ENCODE results near the gene ANTXR2. TPM values are rescaled to one million over a fixed set of nuclear protein-coding genes. Genes with fewer than 3 reads are reported as not detected.

Gene ANTXR2
- total RNA-seq, 4 donors from 2014 or later, result 136 to 215 (median 183) TPM

GRCh38 chr4:79927931-79928330 is 145.1 kb downstream of the ANTXR2 start:
- no peak for TF ChIP-seq CTCF (IDR thresholded peaks at IDR 0.05; ENCODE audit: low read depth)

- no peak for TF ChIP-seq CTCF (IDR thresholded peaks at IDR 0.05; ENCODE audit: low read depth)
These were observed 149.7 kb downstream of the ANTXR2 start for GRCh38 chr4:79923281-79923680.

GRCh38 chr4:79922011-79922410 is 151.0 kb downstream of the ANTXR2 start:
- TF ChIP-seq CTCF (IDR thresholded peaks at IDR 0.05; ENCODE audit: low read depth), result no peak

- no peak for TF ChIP-seq CTCF (IDR thresholded peaks at IDR 0.05; ENCODE audit: low read depth)
These were observed 152.7 kb downstream of the ANTXR2 start for GRCh38 chr4:79920163-79920853.

- no peak for TF ChIP-seq CTCF (IDR thresholded peaks at IDR 0.05; ENCODE audit: low read depth)
These were observed 154.7 kb downstream of the ANTXR2 start for GRCh38 chr4:79918292-79918691.

- TF ChIP-seq CTCF (IDR thresholded peaks at IDR 0.05; ENCODE audit: low read depth), result no peak
These were observed 155.8 kb downstream of the ANTXR2 start for GRCh38 chr4:79917246-79917645.

- TF ChIP-seq CTCF (IDR thresholded peaks at IDR 0.05; ENCODE audit: low read depth), result no peak
These were observed 157.8 kb downstream of the ANTXR2 start for GRCh38 chr4:79915246-79915645.

All from subcutaneous adipose tissue (tissue), 4 donors.